Dedifferentiated amniotic fluid mesenchymal stem cell (primary cell): ENCODE measurements around the gene DDX56.
"Not testable (repeated sequence)": the region's sequence is repeated elsewhere in the genome, so short reads cannot be mapped to it uniquely, and the experiment has no call there.

Source experiments
- DNase-seq: peaks from one replicate; pipeline ENCODE4 v3.0.0-alpha.2; 2016; ENCODE audit errors: extremely low spot score

Gene DDX56

GRCh38 chr7:44597181-44597580 lies 23.5 kb upstream of the DDX56 start:
- not testable (repeated sequence) for DNase-seq

GRCh38 chr7:44595934-44596635 lies 22.4 kb upstream of the DDX56 start:
- no peak for DNase-seq

GRCh38 chr7:44590910-44591309 lies 17.2 kb upstream of the DDX56 start:
- no peak for DNase-seq

- peak; percentile 81 for DNase-seq
These were observed 14.4 kb upstream of the DDX56 start for GRCh38 chr7:44587843-44588711.

GRCh38 chr7:44583146-44583865 lies 9.6 kb upstream of the DDX56 start:
- DNase-seq = no peak

DNA sequence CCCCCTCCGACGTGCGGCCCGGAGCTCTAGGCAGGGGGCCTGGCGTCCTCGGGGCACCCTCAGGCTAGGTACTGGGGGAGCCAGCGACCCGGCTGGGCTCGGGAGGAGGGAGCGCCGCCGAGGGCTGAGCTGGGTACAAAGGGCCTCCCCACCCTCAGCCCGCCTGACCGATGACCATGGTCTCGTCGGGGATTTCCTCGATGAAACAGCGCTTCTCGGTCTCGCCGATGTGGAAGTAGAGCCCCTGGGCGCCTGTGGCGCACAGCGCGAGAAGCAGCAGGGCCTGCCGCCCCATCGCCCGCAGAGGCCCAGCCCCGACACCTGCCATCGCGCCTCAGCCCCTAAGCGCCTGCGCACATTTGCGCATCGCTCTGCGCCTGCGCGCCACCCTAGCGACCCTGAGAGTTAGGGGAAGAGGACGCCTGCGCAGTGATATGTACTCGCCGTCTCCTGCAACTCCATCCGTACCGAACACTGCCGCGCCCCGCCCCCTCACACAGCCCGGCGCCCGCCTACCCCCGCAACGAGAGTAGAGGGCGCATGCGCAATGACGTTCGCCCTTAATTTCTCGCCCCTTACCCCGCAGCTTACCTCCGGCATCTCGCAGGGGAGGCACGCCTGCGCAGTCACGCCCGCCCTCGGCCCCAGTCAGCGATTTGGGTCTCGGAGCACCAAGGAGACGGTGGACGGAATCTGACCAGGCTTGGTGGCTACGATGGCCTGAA lies 8.3 kb upstream of the DDX56 start, which contains the start of gene TMED4:
Gene TMED4 (minus strand): TSS at position 353 of the 725 bp plus-strand sequence. CDS start 25 bp downstream, at position 328.
- DNase-seq = peak; percentile 95

- no peak for DNase-seq
These were observed 7.5 kb upstream of the DDX56 start for GRCh38 chr7:44580945-44581878.

DNA sequence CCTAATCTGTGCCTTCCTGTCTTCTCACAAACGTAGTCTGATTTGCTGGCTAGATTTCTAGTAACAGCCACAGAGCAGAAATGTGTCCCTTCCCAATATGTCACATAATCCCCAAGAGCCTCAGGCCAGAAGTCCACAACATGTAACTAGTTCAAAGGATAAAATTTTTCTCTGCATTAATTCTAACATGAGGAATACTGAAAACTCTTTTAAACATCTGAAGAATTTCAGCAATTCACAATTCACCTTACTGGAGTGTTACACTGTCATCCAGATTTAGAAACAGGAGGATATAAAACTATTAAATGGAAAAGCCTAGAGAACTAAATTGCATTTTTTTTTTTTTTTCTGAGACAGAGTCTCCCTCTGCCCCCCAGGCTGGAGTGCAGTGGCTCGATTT lies 2.5 kb upstream of the DDX56 start:
- DNase-seq = no peak

- no peak for DNase-seq
These were observed 1.3 kb upstream of the DDX56 start for GRCh38 chr7:44575054-44575453.

- no peak for DNase-seq
These were observed 672 bp upstream of the DDX56 start for GRCh38 chr7:44574287-44574872.

GRCh38 chr7:44572771-44573170 lies 937 bp downstream of the DDX56 start:
- no peak for DNase-seq

DNA sequence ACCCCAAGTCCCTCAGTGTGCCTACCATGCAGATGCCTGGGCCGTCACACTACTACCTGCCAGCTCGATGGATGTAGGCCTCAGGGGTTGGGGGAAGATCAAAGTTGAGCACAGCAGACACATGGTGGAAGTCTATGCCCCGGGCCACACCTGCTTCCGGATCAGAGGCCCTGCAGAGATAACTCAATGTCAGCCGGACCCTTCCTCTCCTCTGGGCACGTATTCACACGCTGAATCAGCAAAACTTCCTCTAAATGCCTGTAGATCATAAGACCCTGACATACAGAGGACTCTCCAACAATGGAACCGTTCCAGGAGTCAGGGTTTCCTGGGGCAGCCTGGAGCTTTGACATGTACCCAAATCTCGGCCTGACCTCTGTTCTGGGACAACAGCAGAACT lies 3.7 kb downstream of the DDX56 start:
- no peak for DNase-seq

- DNase-seq = no peak
These were observed 4.7 kb downstream of the DDX56 start for GRCh38 chr7:44568771-44569560.

DNA sequence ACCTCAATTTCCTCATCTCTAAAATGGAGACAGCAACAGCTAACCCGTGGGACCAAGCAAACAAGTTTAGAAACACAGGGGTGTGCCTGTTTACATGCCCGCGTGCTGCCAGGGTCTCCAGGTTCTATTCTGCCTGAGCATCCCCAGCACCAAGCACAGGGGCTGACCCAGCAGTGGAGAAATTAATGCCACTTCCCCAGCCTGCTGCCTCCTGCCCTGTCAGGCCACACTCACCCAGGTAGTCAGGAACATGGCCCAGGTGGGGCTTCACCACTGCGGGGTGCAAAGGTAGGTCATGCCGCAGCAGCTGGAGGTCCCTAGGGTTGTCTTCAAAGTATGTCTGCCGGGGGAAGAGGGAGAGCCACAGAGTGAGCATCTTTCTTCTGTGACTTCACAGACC lies 5.8 kb downstream of the DDX56 start:
- no peak for DNase-seq

- DNase-seq = no peak
These were observed 7.0 kb downstream of the DDX56 start for GRCh38 chr7:44566680-44567079.

- no peak for DNase-seq
These were observed 7.7 kb downstream of the DDX56 start for GRCh38 chr7:44565795-44566559.

DNA sequence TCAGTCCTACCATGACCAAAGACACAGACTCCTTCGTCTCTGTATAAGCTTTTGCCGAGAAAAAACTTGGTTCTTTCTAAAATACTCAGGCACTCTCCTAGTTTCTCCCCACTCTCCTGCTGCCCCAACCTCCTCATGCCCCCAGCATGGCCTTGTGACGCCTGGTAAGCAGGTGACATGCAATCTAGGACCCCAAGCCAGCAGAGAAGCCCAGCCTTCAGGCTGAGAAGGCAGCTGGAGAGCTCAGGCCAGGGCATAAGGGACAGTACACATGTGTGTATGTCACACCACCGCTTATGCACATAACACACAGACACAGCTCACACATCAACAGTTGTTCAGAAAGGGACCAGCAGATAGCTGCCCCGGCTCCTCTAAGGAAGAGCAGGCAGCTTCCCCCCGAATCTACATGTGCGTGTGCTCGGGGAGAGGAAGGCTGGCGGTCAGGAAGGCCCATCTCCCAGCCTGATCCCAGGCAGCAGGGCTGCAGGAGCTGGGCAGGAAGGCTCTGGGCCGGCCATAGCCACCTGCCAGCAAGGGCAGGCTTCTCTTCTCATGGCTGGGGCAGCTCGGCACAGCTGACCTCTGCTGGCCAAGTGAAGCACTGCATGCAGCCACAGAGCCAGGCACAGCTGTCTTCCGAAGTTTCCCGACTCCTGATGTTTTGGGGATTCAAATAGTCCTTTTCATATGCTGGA lies 8.5 kb downstream of the DDX56 start:
- DNase-seq = peak; percentile 26

- DNase-seq = no peak
These were observed 9.1 kb downstream of the DDX56 start for GRCh38 chr7:44564606-44565005.
